ENCODE measurements around the gene ING3. TPM values are rescaled to one million over a fixed set of nuclear protein-coding genes. Genes with fewer than 3 reads are reported as not detected.

Gene ING3
- total and polyA plus RNA-seq, 2 of the 8 experiments (the other 6 are each of a cell fraction or from before 2014, with no cell fraction given), result 6.0 to 17.7 TPM

- TF ChIP-seq, protein P1, sequence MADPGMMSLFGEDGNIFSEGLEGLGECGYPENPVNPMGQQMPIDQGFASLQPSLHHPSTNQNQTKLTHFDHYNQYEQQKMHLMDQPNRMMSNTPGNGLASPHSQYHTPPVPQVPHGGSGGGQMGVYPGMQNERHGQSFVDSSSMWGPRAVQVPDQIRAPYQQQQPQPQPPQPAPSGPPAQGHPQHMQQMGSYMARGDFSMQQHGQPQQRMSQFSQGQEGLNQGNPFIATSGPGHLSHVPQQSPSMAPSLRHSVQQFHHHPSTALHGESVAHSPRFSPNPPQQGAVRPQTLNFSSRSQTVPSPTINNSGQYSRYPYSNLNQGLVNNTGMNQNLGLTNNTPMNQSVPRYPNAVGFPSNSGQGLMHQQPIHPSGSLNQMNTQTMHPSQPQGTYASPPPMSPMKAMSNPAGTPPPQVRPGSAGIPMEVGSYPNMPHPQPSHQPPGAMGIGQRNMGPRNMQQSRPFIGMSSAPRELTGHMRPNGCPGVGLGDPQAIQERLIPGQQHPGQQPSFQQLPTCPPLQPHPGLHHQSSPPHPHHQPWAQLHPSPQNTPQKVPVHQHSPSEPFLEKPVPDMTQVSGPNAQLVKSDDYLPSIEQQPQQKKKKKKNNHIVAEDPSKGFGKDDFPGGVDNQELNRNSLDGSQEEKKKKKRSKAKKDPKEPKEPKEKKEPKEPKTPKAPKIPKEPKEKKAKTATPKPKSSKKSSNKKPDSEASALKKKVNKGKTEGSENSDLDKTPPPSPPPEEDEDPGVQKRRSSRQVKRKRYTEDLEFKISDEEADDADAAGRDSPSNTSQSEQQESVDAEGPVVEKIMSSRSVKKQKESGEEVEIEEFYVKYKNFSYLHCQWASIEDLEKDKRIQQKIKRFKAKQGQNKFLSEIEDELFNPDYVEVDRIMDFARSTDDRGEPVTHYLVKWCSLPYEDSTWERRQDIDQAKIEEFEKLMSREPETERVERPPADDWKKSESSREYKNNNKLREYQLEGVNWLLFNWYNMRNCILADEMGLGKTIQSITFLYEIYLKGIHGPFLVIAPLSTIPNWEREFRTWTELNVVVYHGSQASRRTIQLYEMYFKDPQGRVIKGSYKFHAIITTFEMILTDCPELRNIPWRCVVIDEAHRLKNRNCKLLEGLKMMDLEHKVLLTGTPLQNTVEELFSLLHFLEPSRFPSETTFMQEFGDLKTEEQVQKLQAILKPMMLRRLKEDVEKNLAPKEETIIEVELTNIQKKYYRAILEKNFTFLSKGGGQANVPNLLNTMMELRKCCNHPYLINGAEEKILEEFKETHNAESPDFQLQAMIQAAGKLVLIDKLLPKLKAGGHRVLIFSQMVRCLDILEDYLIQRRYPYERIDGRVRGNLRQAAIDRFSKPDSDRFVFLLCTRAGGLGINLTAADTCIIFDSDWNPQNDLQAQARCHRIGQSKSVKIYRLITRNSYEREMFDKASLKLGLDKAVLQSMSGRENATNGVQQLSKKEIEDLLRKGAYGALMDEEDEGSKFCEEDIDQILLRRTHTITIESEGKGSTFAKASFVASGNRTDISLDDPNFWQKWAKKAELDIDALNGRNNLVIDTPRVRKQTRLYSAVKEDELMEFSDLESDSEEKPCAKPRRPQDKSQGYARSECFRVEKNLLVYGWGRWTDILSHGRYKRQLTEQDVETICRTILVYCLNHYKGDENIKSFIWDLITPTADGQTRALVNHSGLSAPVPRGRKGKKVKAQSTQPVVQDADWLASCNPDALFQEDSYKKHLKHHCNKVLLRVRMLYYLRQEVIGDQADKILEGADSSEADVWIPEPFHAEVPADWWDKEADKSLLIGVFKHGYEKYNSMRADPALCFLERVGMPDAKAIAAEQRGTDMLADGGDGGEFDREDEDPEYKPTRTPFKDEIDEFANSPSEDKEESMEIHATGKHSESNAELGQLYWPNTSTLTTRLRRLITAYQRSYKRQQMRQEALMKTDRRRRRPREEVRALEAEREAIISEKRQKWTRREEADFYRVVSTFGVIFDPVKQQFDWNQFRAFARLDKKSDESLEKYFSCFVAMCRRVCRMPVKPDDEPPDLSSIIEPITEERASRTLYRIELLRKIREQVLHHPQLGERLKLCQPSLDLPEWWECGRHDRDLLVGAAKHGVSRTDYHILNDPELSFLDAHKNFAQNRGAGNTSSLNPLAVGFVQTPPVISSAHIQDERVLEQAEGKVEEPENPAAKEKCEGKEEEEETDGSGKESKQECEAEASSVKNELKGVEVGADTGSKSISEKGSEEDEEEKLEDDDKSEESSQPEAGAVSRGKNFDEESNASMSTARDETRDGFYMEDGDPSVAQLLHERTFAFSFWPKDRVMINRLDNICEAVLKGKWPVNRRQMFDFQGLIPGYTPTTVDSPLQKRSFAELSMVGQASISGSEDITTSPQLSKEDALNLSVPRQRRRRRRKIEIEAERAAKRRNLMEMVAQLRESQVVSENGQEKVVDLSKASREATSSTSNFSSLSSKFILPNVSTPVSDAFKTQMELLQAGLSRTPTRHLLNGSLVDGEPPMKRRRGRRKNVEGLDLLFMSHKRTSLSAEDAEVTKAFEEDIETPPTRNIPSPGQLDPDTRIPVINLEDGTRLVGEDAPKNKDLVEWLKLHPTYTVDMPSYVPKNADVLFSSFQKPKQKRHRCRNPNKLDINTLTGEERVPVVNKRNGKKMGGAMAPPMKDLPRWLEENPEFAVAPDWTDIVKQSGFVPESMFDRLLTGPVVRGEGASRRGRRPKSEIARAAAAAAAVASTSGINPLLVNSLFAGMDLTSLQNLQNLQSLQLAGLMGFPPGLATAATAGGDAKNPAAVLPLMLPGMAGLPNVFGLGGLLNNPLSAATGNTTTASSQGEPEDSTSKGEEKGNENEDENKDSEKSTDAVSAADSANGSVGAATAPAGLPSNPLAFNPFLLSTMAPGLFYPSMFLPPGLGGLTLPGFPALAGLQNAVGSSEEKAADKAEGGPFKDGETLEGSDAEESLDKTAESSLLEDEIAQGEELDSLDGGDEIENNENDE (IDR thresholded peaks at IDR 0.05; ENCODE audit: insufficient replicate concordance, low read length), result no peak
- TF ChIP-seq CBX5 (IDR thresholded peaks at IDR 0.05; ENCODE audit: low read depth, low read length), result no peak
- TF ChIP-seq EP300 (IDR thresholded peaks at IDR 0.05; ENCODE audit: borderline replicate concordance in 1 of 2, low read depth in 2 of 2, low read length in 2 of 2), result no peak
- TF ChIP-seq CHD2 (IDR thresholded peaks at IDR 0.05; ENCODE audit: low read length), result no peak
- TF ChIP-seq SIX5 (IDR thresholded peaks at IDR 0.05; ENCODE audit: low read depth, low read length), result no peak
These were observed 74.0 kb downstream of the ING3 start (continued) for GRCh38 chr7:121024611-121025010.
